Retinal pigment epithelial cell (primary cell): ENCODE data around the gene ALPK3.

ENCODE experiments used
- DNase-seq: peaks from one replicate; pipeline ENCODE4 v3.0.0-alpha.2; 2010; ENCODE audit warnings: low read depth
- H3K4me3 ChIP-seq: 2 replicates; pipeline ENCODE4 v1.5.1; 2011; ENCODE audit warnings: mild to moderate bottlenecking, low read length, control low read depth, moderate library complexity
- CTCF ChIP-seq: conservative IDR thresholded peaks from 2 replicates; pipeline ENCODE4 v1.5.1; 2011; ENCODE audit warnings: low read depth, low read length, control low read depth, inconsistent platforms

Gene ALPK3

DNA sequence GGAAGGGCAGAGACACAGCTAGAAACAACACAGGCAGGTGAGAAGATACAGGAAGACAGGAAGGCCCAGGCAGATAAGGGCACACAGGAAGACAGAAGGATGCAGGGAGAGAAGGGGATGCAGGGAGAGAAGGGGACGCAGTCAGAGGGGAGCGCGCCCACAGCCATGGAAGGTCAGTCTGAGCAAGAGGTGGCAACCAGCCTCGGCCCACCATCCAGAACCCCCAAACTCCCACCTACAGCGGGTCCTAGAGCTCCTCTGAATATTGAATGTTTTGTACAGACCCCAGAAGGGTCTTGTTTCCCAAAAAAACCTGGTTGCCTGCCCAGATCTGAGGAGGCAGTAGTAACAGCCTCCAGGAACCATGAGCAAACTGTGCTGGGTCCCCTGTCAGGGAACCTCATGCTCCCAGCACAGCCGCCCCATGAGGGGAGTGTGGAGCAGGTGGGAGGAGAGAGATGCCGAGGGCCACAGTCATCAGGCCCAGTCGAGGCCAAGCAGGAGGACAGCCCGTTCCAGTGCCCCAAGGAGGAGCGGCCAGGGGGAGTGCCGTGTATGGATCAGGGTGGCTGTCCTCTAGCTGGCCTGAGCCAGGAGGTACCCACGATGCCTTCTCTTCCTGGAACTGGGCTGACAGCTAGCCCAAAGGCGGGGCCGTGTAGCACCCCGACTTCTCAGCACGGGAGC is 39.7 kb downstream of the ALPK3 start:
- TF ChIP-seq CTCF: no peak
- DNase-seq: no peak
- H3K4me3 ChIP-seq: no peak overlapping the region

DNA sequence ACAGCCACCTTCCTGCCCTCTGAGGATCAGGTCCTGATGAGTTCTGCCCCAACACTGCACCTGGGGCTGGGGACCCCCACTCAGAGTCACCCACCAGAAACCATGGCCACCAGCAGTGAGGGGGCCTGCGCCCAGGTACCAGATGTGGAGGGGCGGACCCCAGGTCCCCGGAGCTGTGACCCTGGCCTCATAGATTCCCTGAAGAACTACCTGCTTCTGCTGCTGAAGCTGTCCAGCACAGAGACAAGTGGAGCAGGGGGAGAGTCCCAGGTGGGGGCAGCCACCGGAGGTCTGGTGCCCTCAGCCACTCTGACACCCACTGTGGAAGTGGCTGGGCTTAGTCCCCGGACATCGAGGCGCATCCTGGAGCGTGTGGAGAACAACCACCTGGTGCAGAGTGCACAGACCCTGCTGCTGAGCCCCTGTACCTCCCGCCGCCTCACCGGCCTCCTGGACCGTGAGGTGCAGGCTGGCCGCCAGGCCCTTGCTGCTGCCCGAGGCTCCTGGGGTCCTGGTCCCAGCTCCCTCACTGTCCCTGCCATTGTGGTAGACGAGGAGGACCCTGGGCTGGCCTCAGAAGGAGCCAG is 40.4 kb downstream of the ALPK3 start:
- DNase-seq: no peak
- TF ChIP-seq CTCF: no peak
- no peak overlapping the region for H3K4me3 ChIP-seq

GRCh38 chr15:84858231-84858630 is 41.1 kb downstream of the ALPK3 start:
- H3K4me3 ChIP-seq: no peak overlapping the region
- no peak for TF ChIP-seq CTCF
- DNase-seq: no peak

- no peak overlapping the region for H3K4me3 ChIP-seq
- no peak for TF ChIP-seq CTCF
- DNase-seq: no peak
Observed at GRCh38 chr15:84859144-84859543, 42.0 kb downstream of the ALPK3 start.

- no peak for TF ChIP-seq CTCF
- no peak for DNase-seq
Observed at GRCh38 chr15:84859651-84860050, 42.5 kb downstream of the ALPK3 start.

DNA sequence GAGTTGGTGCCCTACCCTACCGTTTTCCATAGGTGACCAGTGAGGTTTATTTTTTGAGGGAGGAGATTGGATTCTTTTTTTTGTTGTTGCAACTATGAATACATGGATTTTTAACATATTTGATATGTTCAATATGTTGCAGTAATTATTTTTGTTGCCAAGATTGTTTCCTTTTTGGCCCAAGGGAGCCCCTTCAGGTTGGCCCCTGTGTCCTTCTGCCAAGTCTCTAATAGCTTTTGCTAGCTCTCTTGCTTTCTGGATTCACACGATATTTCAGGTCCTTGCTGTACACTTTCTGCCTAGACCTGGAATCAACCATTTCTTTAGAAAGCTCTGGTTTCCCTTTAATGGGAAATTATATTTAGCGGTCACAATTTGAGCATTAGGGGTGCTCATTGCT is 44.6 kb downstream of the ALPK3 start:
- TF ChIP-seq CTCF: no peak
- DNase-seq: no peak
- no peak overlapping the region for H3K4me3 ChIP-seq

More at GRCh38 chr15:84859651-84860050, 42.5 kb downstream of the ALPK3 start:
- no peak overlapping the region for H3K4me3 ChIP-seq
